Measurements from ENCODE around the gene MAP2K1.
"Not testable (repeated sequence)": the region's sequence is repeated elsewhere in the genome, so short reads cannot be mapped to it uniquely, and the experiment has no call there.

MAP2K1 gene

GRCh38 chr15:66386204-66387123 is at the start of gene MAP2K1:
MAP2K1 (plus strand) TSS chr15:66386912; CDS start chr15:66387348, 436 bp downstream.
- DNase-seq, result peak; percentile 99

GRCh38 chr15:66348530-66348929 is 38.2 kb upstream of the MAP2K1 start:
- DNase-seq, result not testable (repeated sequence)

GRCh38 chr15:66356077-66356358 is 30.7 kb upstream of the MAP2K1 start:
- DNase-seq, result no peak

GRCh38 chr15:66356359-66357236 is 30.1 kb upstream of the MAP2K1 start, which contains the start of gene TIPIN:
TIPIN (minus strand) TSS chr15:66356685; CDS start chr15:66352947, 3,738 bp downstream.
- DNase-seq, result peak; percentile 99

- DNase-seq, result no peak
Measured at GRCh38 chr15:66359740-66360139, 27.0 kb upstream of the MAP2K1 start.

GRCh38 chr15:66361745-66362460 is 24.8 kb upstream of the MAP2K1 start:
- peak; percentile 13 to 45 (median 45) for DNase-seq

GRCh38 chr15:66362776-66363175 is 23.9 kb upstream of the MAP2K1 start:
- no peak for DNase-seq

GRCh38 chr15:66364944-66365528 is 21.7 kb upstream of the MAP2K1 start:
- DNase-seq, result no peak

GRCh38 chr15:66369773-66370651 is 16.7 kb upstream of the MAP2K1 start:
- peak; percentile 77 to 89 (median 84) for DNase-seq

GRCh38 chr15:66374179-66374578 is 12.5 kb upstream of the MAP2K1 start:
- DNase-seq, result no peak

- DNase-seq, result no peak
Measured at GRCh38 chr15:66378814-66379430, 7.8 kb upstream of the MAP2K1 start.

- peak; percentile 35 to 78 (median 76) for DNase-seq
Measured at GRCh38 chr15:66381376-66381775, 5.3 kb upstream of the MAP2K1 start.

- DNase-seq, result peak; percentile 81 to 90 (median 85)
Measured at GRCh38 chr15:66387163-66388042, 691 bp downstream of the MAP2K1 start.

- DNase-seq, result no peak
Measured at GRCh38 chr15:66388043-66388363, 1.3 kb downstream of the MAP2K1 start.

- DNase-seq, result no peak
Measured at GRCh38 chr15:66388576-66388975, 1.9 kb downstream of the MAP2K1 start.

GRCh38 chr15:66389098-66389858 is 2.6 kb downstream of the MAP2K1 start:
- DNase-seq, result no peak

GRCh38 chr15:66389859-66390381 is 3.2 kb downstream of the MAP2K1 start:
- DNase-seq, result peak in 2 of 3 donors; percentile 31 to 41

GRCh38 chr15:66390678-66391077 is 4.0 kb downstream of the MAP2K1 start:
- DNase-seq, result peak; percentile 59 to 67 (median 66)

GRCh38 chr15:66393037-66393436 is 6.3 kb downstream of the MAP2K1 start:
- not testable (repeated sequence) for DNase-seq
